Activated CD8-positive, alpha-beta memory T cell treated with anti-CD3 and anti-CD28 coated beads, Interleukin-2, amount 10 ng/mL, durations not matched to agents 7 days and 5 days (primary cell): ENCODE results near the gene MAN2A1. TPM values are rescaled to one million over a fixed set of nuclear protein-coding genes. Genes with fewer than 3 reads are reported as not detected.

ENCODE experiments used
- ATAC-seq: fragments of 150-1000 bp; cut with Tn5 transposase; one replicate; pipeline ENCODE4 v1.10.0; 2021; ENCODE audit warnings: moderate library complexity
- CTCF ChIA-PET: fragments of 350-600 bp; sonication (Branson Sonifier 250); formaldehyde crosslinking; loops from one replicate; lab custom pipeline; 2021; ENCODE audit warnings: antibody characterized with exemption; lab: Charles Lee
- DNase-seq: peaks from one replicate; pipeline ENCODE4 v3.0.0-alpha.2; 2020
- H3K27ac Mint-ChIP-seq: one replicate; pipeline ENCODE4 v1.8.0; 2021; ENCODE audit warnings: mild to moderate bottlenecking, mixed read lengths
- H3K27me3 Mint-ChIP-seq: one replicate; pipeline ENCODE4 v1.8.0; 2021; ENCODE audit warnings: mixed read lengths
- H3K36me3 Mint-ChIP-seq: one replicate; pipeline ENCODE4 v1.8.0; 2021; ENCODE audit warnings: mild to moderate bottlenecking, mixed read lengths
- H3K4me1 Mint-ChIP-seq: one replicate; pipeline ENCODE4 v1.8.0; 2021; ENCODE audit warnings: mixed read lengths
- H3K4me3 Mint-ChIP-seq: one replicate; pipeline ENCODE4 v1.8.0; 2021; ENCODE audit warnings: mild to moderate bottlenecking, moderate library complexity, mixed read lengths
- H3K9me3 Mint-ChIP-seq: one replicate; pipeline ENCODE4 v1.8.0; 2022; ENCODE audit warnings: low read depth, mixed read lengths
- total RNA-seq, 2 experiments: library from RNA; stranded (reverse); gene quantifications; one replicate each; pipeline ENCODE4 v1.2.3, GENCODE V29; 2021

MAN2A1 gene
- total RNA-seq, 2 experiments from 2014 or later = 27.2 to 28.4 TPM

- ATAC-seq (no peak), DNase-seq (no peak)
- peaks cover 19% of the 10 kb centered on the region for H3K36me3 Mint-ChIP-seq
- H3K27ac Mint-ChIP-seq = no peak overlapping the region
- no peaks in the 10 kb centered on the region for H3K27me3 Mint-ChIP-seq
- CTCF ChIA-PET = no interaction called here
- H3K4me3 Mint-ChIP-seq = no peak overlapping the region
- no peaks in the 10 kb centered on the region for H3K9me3 Mint-ChIP-seq
- H3K4me1 Mint-ChIP-seq = no peaks in the 10 kb centered on the region
These were observed 33.9 kb downstream of the MAN2A1 start for GRCh38 chr5:109723606-109724005.

GRCh38 chr5:109725135-109725534, 35.4 kb downstream of the MAN2A1 start:
- ATAC-seq (no peak), DNase-seq (no peak)
- Mint-ChIP-seq H3K4me1 (no peaks in the 10 kb centered on the region), H3K4me3 (no peak overlapping the region), H3K9me3 (no peaks in the 10 kb centered on the region), H3K36me3 (peaks cover 17% of the 10 kb centered on the region), H3K27me3 (no peaks in the 10 kb centered on the region), H3K27ac (no peak overlapping the region)
- CTCF ChIA-PET = no interaction called here

- CTCF ChIA-PET = no interaction called here
- no peaks in the 10 kb centered on the region for H3K27me3 Mint-ChIP-seq
- ATAC-seq = peak; percentile 39
- H3K27ac Mint-ChIP-seq = no peak overlapping the region
- H3K36me3 Mint-ChIP-seq = peaks cover 20% of the 10 kb centered on the region
- peaks cover 19% of the 10 kb centered on the region for H3K4me1 Mint-ChIP-seq
- no peak for DNase-seq
- H3K9me3 Mint-ChIP-seq = no peaks in the 10 kb centered on the region
- no peak overlapping the region for H3K4me3 Mint-ChIP-seq
These were observed 50.3 kb downstream of the MAN2A1 start for GRCh38 chr5:109739741-109740728.

GRCh38 chr5:109740966-109741365, 51.2 kb downstream of the MAN2A1 start:
- Mint-ChIP-seq H3K4me1 (peaks cover 19% of the 10 kb centered on the region), H3K36me3 (peaks cover 19% of the 10 kb centered on the region), H3K27me3 (no peaks in the 10 kb centered on the region), H3K27ac (no peak overlapping the region), H3K4me3 (no peak overlapping the region), H3K9me3 (no peaks in the 10 kb centered on the region)
- DNase-seq (no peak), ATAC-seq (no peak)
- CTCF ChIA-PET = no interaction called here

GRCh38 chr5:109741390-109741789, 51.7 kb downstream of the MAN2A1 start:
- H3K9me3 Mint-ChIP-seq = no peaks in the 10 kb centered on the region
- peaks cover 19% of the 10 kb centered on the region for H3K36me3 Mint-ChIP-seq
- DNase-seq = no peak
- H3K4me1 Mint-ChIP-seq = peaks cover 19% of the 10 kb centered on the region
- no peaks in the 10 kb centered on the region for H3K27me3 Mint-ChIP-seq
- ATAC-seq = no peak
- CTCF ChIA-PET = no interaction called here
- H3K27ac Mint-ChIP-seq = no peak overlapping the region
- H3K4me3 Mint-ChIP-seq = no peak overlapping the region

GRCh38 chr5:109743041-109743531, 53.4 kb downstream of the MAN2A1 start:
- no peak for DNase-seq
- CTCF ChIA-PET = no interaction called here
- Mint-ChIP-seq H3K36me3 (peaks cover 16% of the 10 kb centered on the region), H3K4me3 (no peak overlapping the region), H3K9me3 (no peaks in the 10 kb centered on the region), H3K4me1 (peaks cover 21% of the 10 kb centered on the region), H3K27me3 (no peaks in the 10 kb centered on the region), H3K27ac (no peak overlapping the region)
- ATAC-seq = no peak

GRCh38 chr5:109743770-109744212, 54.1 kb downstream of the MAN2A1 start:
- no peaks in the 10 kb centered on the region for H3K27me3 Mint-ChIP-seq
- H3K36me3 Mint-ChIP-seq = peaks cover 15% of the 10 kb centered on the region
- no peak overlapping the region for H3K4me3 Mint-ChIP-seq
- no peaks in the 10 kb centered on the region for H3K9me3 Mint-ChIP-seq
- H3K4me1 Mint-ChIP-seq = peaks cover 21% of the 10 kb centered on the region
- CTCF ChIA-PET = no interaction called here
- no peak overlapping the region for H3K27ac Mint-ChIP-seq
- DNase-seq (no peak), ATAC-seq (no peak)

- H3K36me3 Mint-ChIP-seq = peaks cover 15% of the 10 kb centered on the region
- no peak overlapping the region for H3K4me3 Mint-ChIP-seq
- H3K4me1 Mint-ChIP-seq = peaks cover 19% of the 10 kb centered on the region
- DNase-seq (no peak), ATAC-seq (no peak)
- no peak overlapping the region for H3K27ac Mint-ChIP-seq
- H3K27me3 Mint-ChIP-seq = no peaks in the 10 kb centered on the region
- H3K9me3 Mint-ChIP-seq = no peaks in the 10 kb centered on the region
- CTCF ChIA-PET = no interaction called here
These were observed 54.5 kb downstream of the MAN2A1 start for GRCh38 chr5:109744261-109744660.

GRCh38 chr5:109748546-109748945, 58.8 kb downstream of the MAN2A1 start:
- Mint-ChIP-seq H3K9me3 (no peaks in the 10 kb centered on the region), H3K36me3 (peaks cover 20% of the 10 kb centered on the region), H3K27ac (no peak overlapping the region), H3K27me3 (no peaks in the 10 kb centered on the region), H3K4me1 (peaks cover 2% of the 10 kb centered on the region), H3K4me3 (no peak overlapping the region)
- CTCF ChIA-PET = no interaction called here
- DNase-seq (no peak), ATAC-seq (no peak)

GRCh38 chr5:109750463-109750862, 60.7 kb downstream of the MAN2A1 start:
- no peak overlapping the region for H3K27ac Mint-ChIP-seq
- no peaks in the 10 kb centered on the region for H3K27me3 Mint-ChIP-seq
- CTCF ChIA-PET = interaction anchor here (0.6 kb wide), 1 partner anchor 14 kb away, joined by 3 read pairs; no protein-coding TSS in a partner anchor
- no peak for ATAC-seq
- peaks cover 2% of the 10 kb centered on the region for H3K4me1 Mint-ChIP-seq
- no peak overlapping the region for H3K4me3 Mint-ChIP-seq
- peaks cover 12% of the 10 kb centered on the region for H3K36me3 Mint-ChIP-seq
- H3K9me3 Mint-ChIP-seq = no peaks in the 10 kb centered on the region
- no peak for DNase-seq

- ATAC-seq (no peak), DNase-seq (no peak)
- Mint-ChIP-seq H3K36me3 (peaks cover 28% of the 10 kb centered on the region), H3K9me3 (no peaks in the 10 kb centered on the region), H3K27me3 (no peaks in the 10 kb centered on the region), H3K4me1 (no peaks in the 10 kb centered on the region), H3K4me3 (no peak overlapping the region), H3K27ac (no peak overlapping the region)
- CTCF ChIA-PET = no interaction called here
These were observed 63.6 kb downstream of the MAN2A1 start for GRCh38 chr5:109753279-109753678.

GRCh38 chr5:109754319-109754718, 64.6 kb downstream of the MAN2A1 start:
- H3K27me3 Mint-ChIP-seq = no peaks in the 10 kb centered on the region
- CTCF ChIA-PET = interaction anchor here (0.5 kb wide), 1 partner anchor 17 kb away, joined by 5 read pairs; no protein-coding TSS in a partner anchor
- peaks cover 31% of the 10 kb centered on the region for H3K36me3 Mint-ChIP-seq
- no peaks in the 10 kb centered on the region for H3K9me3 Mint-ChIP-seq
- no peak overlapping the region for H3K4me3 Mint-ChIP-seq
- peaks cover 5% of the 10 kb centered on the region for H3K4me1 Mint-ChIP-seq
- ATAC-seq (no peak), DNase-seq (no peak)
- no peak overlapping the region for H3K27ac Mint-ChIP-seq

- Mint-ChIP-seq H3K9me3 (peaks cover 4% of the 10 kb centered on the region), H3K27ac (no peak overlapping the region), H3K27me3 (no peaks in the 10 kb centered on the region), H3K4me1 (peaks cover 14% of the 10 kb centered on the region), H3K36me3 (peaks cover 44% of the 10 kb centered on the region), H3K4me3 (no peak overlapping the region)
- DNase-seq = no peak
- CTCF ChIA-PET = no interaction called here
- no peak for ATAC-seq
These were observed 66.0 kb downstream of the MAN2A1 start for GRCh38 chr5:109755761-109756160.
